Subcutaneous adipose tissue (tissue), 4 donors: Measurements from ENCODE around the gene GPR161. TPM values are rescaled to one million over a fixed set of nuclear protein-coding genes. Genes with fewer than 3 reads are reported as not detected.

Experiments used
- CTCF ChIP-seq: fragments of 450-650 bp; IDR thresholded peaks from one replicate; pipeline ENCODE4 v1.5.1; 2016; ENCODE audit warnings: low read depth, mild to moderate bottlenecking, control low read depth, antibody characterized with exemption, moderate library complexity
- total RNA-seq, 4 donors: library from RNA; depleted of rRNA; stranded (reverse); fragments of >200 nt; gene quantifications; one replicate each; pipeline ENCODE4 v1.1.0, GENCODE V29; 2016

GPR161 gene
- total RNA-seq, 4 donors from 2014 or later, result 3.1 to 7.5 (median 4.4) TPM

GRCh38 chr1:168145184-168146159 is 8.7 kb upstream of the GPR161 start:
- TF ChIP-seq CTCF, result no peak

GRCh38 chr1:168141871-168142385 is 5.2 kb upstream of the GPR161 start:
- TF ChIP-seq CTCF, result no peak

- TF ChIP-seq CTCF, result no peak
Observed at GRCh38 chr1:168139070-168139469, 2.3 kb upstream of the GPR161 start.

- TF ChIP-seq CTCF, result no peak
Observed at GRCh38 chr1:168138134-168138533, 1.4 kb upstream of the GPR161 start.

- TF ChIP-seq CTCF, result no peak
Observed at GRCh38 chr1:168137515-168137821, 738 bp upstream of the GPR161 start.

GRCh38 chr1:168135921-168136708 is 615 bp downstream of the GPR161 start:
- no peak for TF ChIP-seq CTCF
